Astrocyte (in vitro differentiated cells and primary cell): ENCODE data around the gene BANK1. TPM values are rescaled to one million over a fixed set of nuclear protein-coding genes. Genes with fewer than 3 reads are reported as not detected.
A peak's percentile ranks its signal among the peaks of the same experiment; 100 is the strongest.

Experiments
- DNase-seq: peaks from one replicate; pipeline ENCODE4 v3.0.0-alpha.2; 2010; ENCODE audit warnings: low read depth
- FAIRE-seq: peaks from 2 replicates; lab custom pipeline; 2011; peaks lifted over from hg19 to GRCh38; lab: Jason Lieb, UNC
- H2AFZ ChIP-seq: 2 replicates; pipeline ENCODE4 v1.6.0; 2012; ENCODE audit warnings: low read depth, low read length, inconsistent platforms
- H3K27ac ChIP-seq: 2 replicates; pipeline ENCODE4 v1.5.1; 2011; ENCODE audit warnings: low read depth, low read length, inconsistent platforms
- H3K27me3 ChIP-seq: 2 replicates; pipeline ENCODE4 v1.6.0; 2011; ENCODE audit warnings: low read length, inconsistent platforms; ENCODE audit not compliant: insufficient read depth
- H3K36me3 ChIP-seq: 2 replicates; pipeline ENCODE4 v1.5.1; 2011; ENCODE audit warnings: low read length, inconsistent platforms; ENCODE audit not compliant: insufficient read depth
- H3K4me1 ChIP-seq: 2 replicates; pipeline ENCODE4 v1.5.1; 2011; ENCODE audit warnings: low read length, inconsistent platforms; ENCODE audit not compliant: insufficient read depth
- H3K4me2 ChIP-seq: 2 replicates; pipeline ENCODE4 v1.6.0; 2012; ENCODE audit warnings: low read length, inconsistent platforms
- H3K4me3 ChIP-seq: 2 replicates; pipeline ENCODE4 v1.5.1; 2011; ENCODE audit warnings: low read depth, mild to moderate bottlenecking, low read length, inconsistent platforms; ENCODE audit not compliant: insufficient read depth
- H3K79me2 ChIP-seq: 2 replicates; pipeline ENCODE4 v1.6.0; 2012; ENCODE audit warnings: mild to moderate bottlenecking, low read length, inconsistent platforms; ENCODE audit not compliant: insufficient read depth
- H3K9ac ChIP-seq: 2 replicates; pipeline ENCODE4 v1.6.0; 2012; ENCODE audit warnings: mild to moderate bottlenecking, low read length, inconsistent platforms
- H3K9me3 ChIP-seq: 2 replicates; pipeline ENCODE4 v1.5.1; 2012; ENCODE audit warnings: low read depth, mild to moderate bottlenecking, low read length, inconsistent platforms; ENCODE audit not compliant: insufficient read depth
- H4K20me1 ChIP-seq: 2 replicates; pipeline ENCODE4 v1.6.0; 2012; ENCODE audit warnings: low read length, inconsistent platforms; ENCODE audit not compliant: insufficient read depth
- H3K27ac Mint-ChIP-seq: one replicate; pipeline ENCODE4 v1.8.0; 2021; ENCODE audit warnings: mild to moderate bottlenecking, mixed read lengths; ENCODE audit not compliant: unreplicated experiment
- H3K27me3 Mint-ChIP-seq: one replicate; pipeline ENCODE4 v1.8.0; 2021; ENCODE audit warnings: low read depth, mixed read lengths; ENCODE audit not compliant: unreplicated experiment
- H3K36me3 Mint-ChIP-seq: one replicate; pipeline ENCODE4 v1.8.0; 2021; ENCODE audit warnings: low read depth, mixed read lengths; ENCODE audit not compliant: unreplicated experiment
- H3K4me1 Mint-ChIP-seq: one replicate; pipeline ENCODE4 v1.8.0; 2021; ENCODE audit warnings: low read depth, mixed read lengths; ENCODE audit not compliant: unreplicated experiment
- H3K4me3 Mint-ChIP-seq: one replicate; pipeline ENCODE4 v1.8.0; 2021; ENCODE audit warnings: mild to moderate bottlenecking, moderate library complexity, mixed read lengths; ENCODE audit not compliant: unreplicated experiment
- H3K9me3 Mint-ChIP-seq: one replicate; pipeline ENCODE4 v1.8.0; 2021; ENCODE audit warnings: mild to moderate bottlenecking, mixed read lengths; ENCODE audit not compliant: unreplicated experiment
- EZH2 ChIP-seq: IDR thresholded peaks from 2 replicates; pipeline ENCODE4 v1.6.1; 2012; ENCODE audit warnings: mild to moderate bottlenecking, low read length, inconsistent platforms; ENCODE audit not compliant: insufficient read depth
- total RNA-seq: library from RNA; stranded (reverse); gene quantifications from 2 replicates; pipeline ENCODE4 v1.2.1, GENCODE V29; 2021
- TF ChIP-seq, protein P1 (sequence below): IDR thresholded peaks from 2 replicates; pipeline ENCODE4 v1.5.1; 2011; ENCODE audit warnings: low read depth, mild to moderate bottlenecking, inconsistent platforms, low read length, moderate library complexity; ENCODE audit not compliant: insufficient read depth

Gene BANK1
- total RNA-seq, 1 donor from 2014 or later = 1.3 TPM

DNA sequence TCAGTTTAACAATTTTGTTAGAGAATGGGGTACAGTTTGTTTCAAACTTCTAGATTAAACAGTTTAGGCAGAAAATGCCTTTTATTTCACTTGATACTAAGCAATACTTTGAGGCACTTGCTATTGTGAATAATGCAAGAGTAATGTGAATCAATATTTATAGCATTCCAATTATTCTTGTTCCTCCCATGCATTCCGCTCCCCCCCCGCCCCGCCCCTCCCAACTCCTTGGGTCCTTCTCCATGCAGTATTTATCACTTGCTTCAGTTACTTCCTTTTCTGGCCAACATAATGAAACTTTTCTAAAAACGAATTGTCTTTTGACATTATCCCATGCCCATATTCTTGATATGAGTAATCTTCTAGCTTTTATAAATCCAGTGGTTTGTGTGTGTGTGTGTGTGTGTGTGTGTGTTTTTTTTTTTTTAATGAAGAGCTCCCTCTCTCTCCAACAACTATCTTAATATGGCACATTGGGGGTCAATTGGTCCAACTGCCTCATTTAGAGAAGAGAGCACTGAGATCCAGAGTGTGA is 1.6 kb downstream of the BANK1 start:
- no peaks in the 10 kb centered on the region for H3K4me1 ChIP-seq
- H3K9me3 ChIP-seq = no peaks in the 10 kb centered on the region
- DNase-seq (no peak), FAIRE-seq (no peak)
- H3K27me3 ChIP-seq = no peaks in the 10 kb centered on the region
- H3K27ac Mint-ChIP-seq = no peak overlapping the region
- peaks cover 2% of the 10 kb centered on the region for H3K27me3 Mint-ChIP-seq
- no peak overlapping the region for H3K9ac ChIP-seq
- peak overlapping the region; percentile 9 for H3K4me2 ChIP-seq
- no peaks in the 10 kb centered on the region for H3K79me2 ChIP-seq
- H2AFZ ChIP-seq = no peak overlapping the region
- H3K36me3 ChIP-seq = no peaks in the 10 kb centered on the region
- H3K27ac ChIP-seq = no peak overlapping the region
- H4K20me1 ChIP-seq = no peaks in the 10 kb centered on the region
- no peaks in the 10 kb centered on the region for H3K36me3 Mint-ChIP-seq
- TF ChIP-seq EZH2 = no peak
- TF ChIP-seq, protein P1, sequence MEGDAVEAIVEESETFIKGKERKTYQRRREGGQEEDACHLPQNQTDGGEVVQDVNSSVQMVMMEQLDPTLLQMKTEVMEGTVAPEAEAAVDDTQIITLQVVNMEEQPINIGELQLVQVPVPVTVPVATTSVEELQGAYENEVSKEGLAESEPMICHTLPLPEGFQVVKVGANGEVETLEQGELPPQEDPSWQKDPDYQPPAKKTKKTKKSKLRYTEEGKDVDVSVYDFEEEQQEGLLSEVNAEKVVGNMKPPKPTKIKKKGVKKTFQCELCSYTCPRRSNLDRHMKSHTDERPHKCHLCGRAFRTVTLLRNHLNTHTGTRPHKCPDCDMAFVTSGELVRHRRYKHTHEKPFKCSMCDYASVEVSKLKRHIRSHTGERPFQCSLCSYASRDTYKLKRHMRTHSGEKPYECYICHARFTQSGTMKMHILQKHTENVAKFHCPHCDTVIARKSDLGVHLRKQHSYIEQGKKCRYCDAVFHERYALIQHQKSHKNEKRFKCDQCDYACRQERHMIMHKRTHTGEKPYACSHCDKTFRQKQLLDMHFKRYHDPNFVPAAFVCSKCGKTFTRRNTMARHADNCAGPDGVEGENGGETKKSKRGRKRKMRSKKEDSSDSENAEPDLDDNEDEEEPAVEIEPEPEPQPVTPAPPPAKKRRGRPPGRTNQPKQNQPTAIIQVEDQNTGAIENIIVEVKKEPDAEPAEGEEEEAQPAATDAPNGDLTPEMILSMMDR = no peak
- H3K9me3 Mint-ChIP-seq = peaks cover 3% of the 10 kb centered on the region
- no peak overlapping the region for H3K4me3 ChIP-seq
- H3K4me1 Mint-ChIP-seq = peaks cover 5% of the 10 kb centered on the region
- no peak overlapping the region for H3K4me3 Mint-ChIP-seq

DNA sequence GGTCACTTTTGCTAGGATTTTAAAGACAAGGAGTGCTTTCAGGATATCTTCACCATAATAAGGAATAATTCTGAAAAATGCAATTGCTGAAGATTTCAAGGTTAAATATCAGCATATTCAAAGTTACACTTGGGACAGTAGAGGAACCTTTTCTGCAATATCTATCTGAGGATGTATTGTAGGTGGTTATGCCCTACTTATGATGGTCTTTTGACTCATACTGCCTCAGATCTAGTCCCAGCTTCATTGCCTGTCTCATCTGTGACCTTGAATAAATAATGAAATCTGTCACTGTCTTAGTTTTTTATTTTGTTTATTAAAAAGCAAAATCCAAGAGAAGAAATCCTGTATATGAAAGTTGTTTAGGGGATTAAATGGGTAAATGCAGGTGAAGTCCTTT is 2.9 kb downstream of the BANK1 start:
- H3K9me3 Mint-ChIP-seq = no peaks in the 10 kb centered on the region

DNA sequence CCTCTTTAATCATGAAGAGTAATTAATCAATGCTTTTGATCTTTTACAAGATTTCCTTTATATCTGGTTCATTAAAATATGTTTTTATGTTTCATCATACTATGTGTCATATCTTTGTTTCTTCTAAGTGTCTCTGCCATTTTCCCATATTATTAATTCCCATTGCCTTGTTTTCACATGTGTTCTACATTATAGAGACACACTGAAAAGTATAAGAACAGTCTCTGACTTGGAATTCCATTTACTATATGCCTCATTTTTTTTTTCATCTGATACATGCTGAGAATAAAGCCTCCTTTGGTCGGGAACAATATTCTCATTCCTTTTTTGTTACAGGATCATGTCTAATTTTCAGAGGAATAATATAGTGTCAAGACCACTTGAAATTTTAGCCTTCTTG is 4.3 kb downstream of the BANK1 start:
- Mint-ChIP-seq H3K27ac (no peak overlapping the region), H3K27me3 (peaks cover 2% of the 10 kb centered on the region), H3K4me3 (no peak overlapping the region), H3K4me1 (peaks cover 8% of the 10 kb centered on the region), H3K9me3 (peaks cover 4% of the 10 kb centered on the region), H3K36me3 (no peaks in the 10 kb centered on the region)
- H3K4me2 ChIP-seq = no peak overlapping the region
- H3K79me2 ChIP-seq = no peaks in the 10 kb centered on the region
- no peaks in the 10 kb centered on the region for H4K20me1 ChIP-seq
- FAIRE-seq = no peak
- no peaks in the 10 kb centered on the region for H3K9me3 ChIP-seq
- DNase-seq = no peak
- no peak overlapping the region for H2AFZ ChIP-seq
- H3K4me1 ChIP-seq = no peaks in the 10 kb centered on the region
- no peak overlapping the region for H3K9ac ChIP-seq
- H3K36me3 ChIP-seq = no peaks in the 10 kb centered on the region
- H3K27ac ChIP-seq = no peak overlapping the region
- TF ChIP-seq, protein P1 = no peak
- TF ChIP-seq EZH2 = no peak
- H3K4me3 ChIP-seq = no peak overlapping the region
- no peaks in the 10 kb centered on the region for H3K27me3 ChIP-seq

More for the DNA sequence above, 2.9 kb downstream of the BANK1 start:
- H3K4me3 Mint-ChIP-seq = no peak overlapping the region
- H3K4me1 Mint-ChIP-seq = peaks cover 8% of the 10 kb centered on the region
- no peak for DNase-seq
- FAIRE-seq = no peak
- Histone ChIP-seq H3K9ac (no peak overlapping the region), H3K4me3 (no peak overlapping the region), H3K4me1 (no peaks in the 10 kb centered on the region), H3K79me2 (no peaks in the 10 kb centered on the region), H3K27ac (no peak overlapping the region), H2AFZ (no peak overlapping the region), H3K9me3 (no peaks in the 10 kb centered on the region), H4K20me1 (no peaks in the 10 kb centered on the region), H3K4me2 (no peak overlapping the region), H3K27me3 (no peaks in the 10 kb centered on the region), H3K36me3 (no peaks in the 10 kb centered on the region)
- H3K36me3 Mint-ChIP-seq = no peaks in the 10 kb centered on the region
- H3K27ac Mint-ChIP-seq = no peak overlapping the region
- H3K27me3 Mint-ChIP-seq = peaks cover 2% of the 10 kb centered on the region
- no peak for TF ChIP-seq EZH2
- TF ChIP-seq, protein P1 = no peak
